ENCODE results near the gene ITGB5.

- TF ChIP-seq CTCF (IDR thresholded peaks at IDR 0.05), result no peak
- no peak for TF ChIP-seq EP300 (IDR thresholded peaks at IDR 0.05)
These were observed 81.5 kb downstream of the ITGB5 start for GRCh38 chr3:124805671-124806070.
